ENCODE data around the gene BTBD9. TPM values are rescaled to one million over a fixed set of nuclear protein-coding genes. Genes with fewer than 3 reads are reported as not detected.
"Not testable (repeated sequence)": the region's sequence is repeated elsewhere in the genome, so short reads cannot be mapped to it uniquely, and the experiment has no call there.

BTBD9 gene
- total and polyA plus RNA-seq, 4 donors: 8.7 to 73.9 (median 28.3) TPM

- no peak for ATAC-seq (ENCODE audit: insufficient read depth, low FRiP score)
- no peak overlapping the region for H3K4me3 ChIP-seq
- TF ChIP-seq, protein P1, sequence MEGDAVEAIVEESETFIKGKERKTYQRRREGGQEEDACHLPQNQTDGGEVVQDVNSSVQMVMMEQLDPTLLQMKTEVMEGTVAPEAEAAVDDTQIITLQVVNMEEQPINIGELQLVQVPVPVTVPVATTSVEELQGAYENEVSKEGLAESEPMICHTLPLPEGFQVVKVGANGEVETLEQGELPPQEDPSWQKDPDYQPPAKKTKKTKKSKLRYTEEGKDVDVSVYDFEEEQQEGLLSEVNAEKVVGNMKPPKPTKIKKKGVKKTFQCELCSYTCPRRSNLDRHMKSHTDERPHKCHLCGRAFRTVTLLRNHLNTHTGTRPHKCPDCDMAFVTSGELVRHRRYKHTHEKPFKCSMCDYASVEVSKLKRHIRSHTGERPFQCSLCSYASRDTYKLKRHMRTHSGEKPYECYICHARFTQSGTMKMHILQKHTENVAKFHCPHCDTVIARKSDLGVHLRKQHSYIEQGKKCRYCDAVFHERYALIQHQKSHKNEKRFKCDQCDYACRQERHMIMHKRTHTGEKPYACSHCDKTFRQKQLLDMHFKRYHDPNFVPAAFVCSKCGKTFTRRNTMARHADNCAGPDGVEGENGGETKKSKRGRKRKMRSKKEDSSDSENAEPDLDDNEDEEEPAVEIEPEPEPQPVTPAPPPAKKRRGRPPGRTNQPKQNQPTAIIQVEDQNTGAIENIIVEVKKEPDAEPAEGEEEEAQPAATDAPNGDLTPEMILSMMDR (IDR thresholded peaks at IDR 0.05; ENCODE audit: control extremely low read depth, extremely low read depth): no peak
- H3K9me3 ChIP-seq (ENCODE audit: control insufficient read depth in 4 of 4, insufficient read depth in 3 of 4, low read length in 3 of 4): no peaks in the 10 kb centered on the region
- H3K4me1 ChIP-seq (ENCODE audit: control insufficient read depth in 5 of 5, insufficient read depth in 5 of 5, low read length in 5 of 5): peaks cover 0 to 6% (median 0%) of the 10 kb centered on the region in 5 donors
- WGBS, 2 donors: 95 to 97% methylated on average over 3 of the region's 3 CpGs
- H3K27ac ChIP-seq (ENCODE audit: low read depth in 1 of 2, low read length in 1 of 2): no peak overlapping the region
- no peaks in the 10 kb centered on the region for H3K27me3 ChIP-seq (ENCODE audit: control insufficient read depth in 3 of 3, insufficient read depth in 3 of 3, low read length in 2 of 3)
- no peak overlapping the region for H3K9ac ChIP-seq (ENCODE audit: insufficient read depth in 1 of 2, low read length in 2 of 2)
- no peak for DNase-seq
- H3K36me3 ChIP-seq (ENCODE audit: control insufficient read depth in 4 of 4, insufficient read depth in 4 of 4, low read length in 4 of 4): peaks cover 0 to 3% (median under 1%) of the 10 kb centered on the region in 4 donors
Measured at GRCh38 chr6:38348371-38348770, 291.4 kb downstream of the BTBD9 start.

DNA sequence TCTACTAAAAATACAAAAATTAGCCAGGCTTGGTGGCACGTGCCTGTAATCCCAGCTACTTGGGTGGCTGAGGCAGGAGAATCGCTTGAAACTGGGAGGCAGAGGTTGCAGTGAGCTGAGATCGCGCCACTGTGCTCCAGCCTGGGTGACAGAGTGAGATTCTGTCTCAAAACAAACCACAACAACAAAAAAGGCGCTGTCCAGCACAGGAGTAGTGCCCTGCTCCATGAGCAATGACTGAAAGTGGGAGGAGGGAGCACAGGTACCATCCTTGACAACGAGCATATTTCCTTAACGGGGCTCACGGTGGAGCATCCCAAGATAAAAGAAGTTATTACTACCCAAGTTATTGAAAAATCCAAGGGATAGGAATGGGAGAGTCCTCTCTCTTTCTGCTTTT, 291.9 kb downstream of the BTBD9 start:
- H3K4me1 ChIP-seq (ENCODE audit: control insufficient read depth in 5 of 5, insufficient read depth in 5 of 5, low read length in 5 of 5); H3K9me3 ChIP-seq (ENCODE audit: control insufficient read depth in 4 of 4, insufficient read depth in 3 of 4, low read length in 3 of 4); H3K4me3 ChIP-seq; H3K9ac ChIP-seq (ENCODE audit: insufficient read depth in 1 of 2, low read length in 2 of 2); H3K36me3 ChIP-seq (ENCODE audit: control insufficient read depth in 4 of 4, insufficient read depth in 4 of 4, low read length in 4 of 4); ATAC-seq (ENCODE audit: insufficient read depth, low FRiP score); H3K27ac ChIP-seq (ENCODE audit: low read depth in 1 of 2, low read length in 1 of 2); DNase-seq; H3K27me3 ChIP-seq (ENCODE audit: control insufficient read depth in 3 of 3, insufficient read depth in 3 of 3, low read length in 2 of 3): not testable (repeated sequence)
- 93 to 99% methylated on average over 8 of the region's 8 CpGs for WGBS, 2 donors

DNA sequence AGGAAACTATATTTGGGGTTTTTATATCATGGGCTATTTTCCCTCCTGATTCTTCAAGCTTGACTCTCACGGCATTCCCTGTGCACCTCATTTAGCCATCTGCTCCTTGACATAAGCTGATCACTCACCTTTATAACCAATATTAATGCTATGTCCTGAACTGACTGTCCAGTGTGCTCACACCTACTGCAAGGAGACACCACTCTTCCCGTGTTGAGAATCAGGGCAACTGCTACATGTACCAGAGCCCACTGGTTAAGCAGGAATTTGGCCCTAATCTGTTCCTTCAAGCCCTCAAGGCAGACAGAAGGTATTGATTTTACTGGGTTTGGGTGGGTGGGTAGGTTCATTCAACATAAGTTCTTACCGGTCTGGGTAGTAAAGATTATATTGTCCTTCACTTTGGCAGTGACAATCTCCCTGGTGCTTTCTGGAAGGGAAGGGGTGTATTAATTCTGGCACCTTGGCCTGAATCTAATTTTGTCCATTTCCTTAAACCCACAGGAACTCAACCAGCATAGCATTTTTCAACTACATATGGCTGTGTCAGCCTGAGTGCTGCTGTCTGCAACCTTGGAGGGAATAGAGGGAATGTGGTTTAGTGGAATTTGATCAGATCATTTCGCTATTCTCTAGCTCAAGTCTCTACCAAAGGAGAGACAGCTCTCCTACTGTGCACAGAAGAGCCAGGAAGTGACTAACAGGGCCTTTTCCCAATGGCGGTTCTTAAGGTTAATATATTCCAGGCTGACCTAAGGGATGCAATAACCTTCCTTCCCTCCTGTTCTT, 293.2 kb downstream of the BTBD9 start:
- TF ChIP-seq, protein P1 (IDR thresholded peaks at IDR 0.05; ENCODE audit: control extremely low read depth, extremely low read depth): no peak
- Histone ChIP-seq H3K4me3 (no peak overlapping the region), H3K4me1 (ENCODE audit: control insufficient read depth in 5 of 5, insufficient read depth in 5 of 5, low read length in 5 of 5) (peaks cover 0 to 6% (median 0%) of the 10 kb centered on the region in 5 donors), H3K9ac (ENCODE audit: insufficient read depth in 1 of 2, low read length in 2 of 2) (no peak overlapping the region), H3K36me3 (ENCODE audit: control insufficient read depth in 4 of 4, insufficient read depth in 4 of 4, low read length in 4 of 4) (peaks cover 0 to 3% (median under 1%) of the 10 kb centered on the region in 4 donors), H3K27me3 (ENCODE audit: control insufficient read depth in 3 of 3, insufficient read depth in 3 of 3, low read length in 2 of 3) (no peaks in the 10 kb centered on the region), H3K27ac (ENCODE audit: low read depth in 1 of 2, low read length in 1 of 2) (no peak overlapping the region), H3K9me3 (ENCODE audit: control insufficient read depth in 4 of 4, insufficient read depth in 3 of 4, low read length in 3 of 4) (no peaks in the 10 kb centered on the region)
- ATAC-seq (ENCODE audit: insufficient read depth, low FRiP score) (no peak), DNase-seq (no peak)
- WGBS, 2 donors: 90 to 92% methylated on average over 5 of the region's 5 CpGs

DNA sequence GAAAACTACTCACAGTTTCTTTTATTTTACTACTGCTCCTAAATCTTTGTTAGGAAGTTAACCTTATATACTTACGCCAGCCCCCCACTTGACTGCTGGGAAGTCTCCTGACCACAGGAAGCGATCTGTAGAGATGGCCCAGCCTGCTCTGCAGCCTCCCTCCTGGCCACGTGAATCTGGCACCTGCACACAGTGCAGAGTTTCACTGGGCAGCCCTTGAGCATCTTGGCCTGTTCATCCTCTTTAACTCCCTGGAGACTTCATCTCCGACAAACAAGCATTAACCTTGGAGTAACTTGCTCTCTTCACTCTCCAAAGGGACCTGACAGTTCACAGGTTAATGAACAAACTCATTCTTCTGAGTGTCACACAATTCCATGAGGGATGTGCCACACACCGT, 294.1 kb downstream of the BTBD9 start:
- Histone ChIP-seq H3K4me3 (no peak overlapping the region), H3K9ac (ENCODE audit: insufficient read depth in 1 of 2, low read length in 2 of 2) (no peak overlapping the region), H3K4me1 (ENCODE audit: control insufficient read depth in 5 of 5, insufficient read depth in 5 of 5, low read length in 5 of 5) (peaks cover 0 to 2% (median 0%) of the 10 kb centered on the region in 5 donors), H3K27me3 (ENCODE audit: control insufficient read depth in 3 of 3, insufficient read depth in 3 of 3, low read length in 2 of 3) (no peaks in the 10 kb centered on the region), H3K27ac (ENCODE audit: low read depth in 1 of 2, low read length in 1 of 2) (no peak overlapping the region), H3K9me3 (ENCODE audit: control insufficient read depth in 4 of 4, insufficient read depth in 3 of 4, low read length in 3 of 4) (no peaks in the 10 kb centered on the region), H3K36me3 (ENCODE audit: control insufficient read depth in 4 of 4, insufficient read depth in 4 of 4, low read length in 4 of 4) (peaks cover 0 to 3% (median under 1%) of the 10 kb centered on the region in 4 donors)
- WGBS, 2 donors: 79 to 80% methylated on average over 5 of the region's 5 CpGs
- TF ChIP-seq, protein P1 (IDR thresholded peaks at IDR 0.05; ENCODE audit: control extremely low read depth, extremely low read depth): no peak
- DNase-seq (no peak), ATAC-seq (ENCODE audit: insufficient read depth, low FRiP score) (no peak)
